GM23338 (cell line): ENCODE data around the gene CAPZB.

Experiments
- CREB1 ChIP-seq: fragments of 250-450 bp; sonication (Bioruptor Pico); IDR thresholded peaks from 2 replicates; pipeline ENCODE4 v1.5.0; 2020; ENCODE audit warnings: low read depth, mild to moderate bottlenecking, moderate library complexity
- EZH2 ChIP-seq: fragments of 200-600 bp; sonication (generic); IDR thresholded peaks from one replicate; pipeline ENCODE4 v1.8.0; 2017; ENCODE audit warnings: antibody characterized with exemption, mild to moderate bottlenecking, low read depth; ENCODE audit not compliant: unreplicated experiment
- EZH2phosphoT487 ChIP-seq: fragments of 200-600 bp; sonication (generic); IDR thresholded peaks from one replicate; pipeline ENCODE4 v1.8.1; 2018; ENCODE audit warnings: antibody characterized with exemption; ENCODE audit not compliant: unreplicated experiment
- JUNB ChIP-seq: IDR thresholded peaks from one replicate; pipeline ENCODE4 v1.6.1; 2016; ENCODE audit warnings: antibody characterized with exemption; ENCODE audit not compliant: unreplicated experiment
- NANOG ChIP-seq: IDR thresholded peaks from 2 replicates; pipeline ENCODE4 v1.6.1; 2016; ENCODE audit warnings: antibody characterized with exemption, borderline replicate concordance
- POLR2AphosphoS5 ChIP-seq: IDR thresholded peaks from 2 replicates; pipeline ENCODE4 v1.6.1; 2016; ENCODE audit warnings: antibody characterized with exemption, low read depth
- STAT1 ChIP-seq: IDR thresholded peaks from one replicate; pipeline ENCODE4 v1.6.1; 2016; ENCODE audit warnings: antibody characterized with exemption; ENCODE audit not compliant: unreplicated experiment
- ZNF114 ChIP-seq: fragments of 250-450 bp; sonication (Bioruptor Pico); IDR thresholded peaks from 2 replicates; pipeline ENCODE4 v1.5.0; 2020; ENCODE audit warnings: mild to moderate bottlenecking, moderate library complexity
- ZNF331 ChIP-seq: fragments of 250-450 bp; sonication (Bioruptor Pico); IDR thresholded peaks from 2 replicates; pipeline ENCODE4 v1.5.0; 2020; ENCODE audit warnings: low read depth, mild to moderate bottlenecking, moderate library complexity
- TF ChIP-seq, protein P1 (sequence below), 2 experiments: fragments of 200-600 bp in 1 of 2; sonication (generic) in 1 of 2; conservative IDR thresholded peaks; 2 replicates each; pipeline versions ENCODE4 v1.5.1 to v1.6.1; 2016 to 2017; ENCODE audit warnings: antibody characterized with exemption in 2 of 2, low read depth in 2 of 2, mild to moderate bottlenecking in 2 of 2, moderate library complexity in 1 of 2
- TF ChIP-seq, protein P2 (sequence below): IDR thresholded peaks from 2 replicates; pipeline ENCODE4 v1.6.1; 2016; ENCODE audit warnings: antibody characterized with exemption
- TF ChIP-seq, protein P3 (sequence below): IDR thresholded peaks from one replicate; pipeline ENCODE4 v1.6.1; 2018; ENCODE audit warnings: antibody characterized with exemption; ENCODE audit not compliant: unreplicated experiment

DNA sequence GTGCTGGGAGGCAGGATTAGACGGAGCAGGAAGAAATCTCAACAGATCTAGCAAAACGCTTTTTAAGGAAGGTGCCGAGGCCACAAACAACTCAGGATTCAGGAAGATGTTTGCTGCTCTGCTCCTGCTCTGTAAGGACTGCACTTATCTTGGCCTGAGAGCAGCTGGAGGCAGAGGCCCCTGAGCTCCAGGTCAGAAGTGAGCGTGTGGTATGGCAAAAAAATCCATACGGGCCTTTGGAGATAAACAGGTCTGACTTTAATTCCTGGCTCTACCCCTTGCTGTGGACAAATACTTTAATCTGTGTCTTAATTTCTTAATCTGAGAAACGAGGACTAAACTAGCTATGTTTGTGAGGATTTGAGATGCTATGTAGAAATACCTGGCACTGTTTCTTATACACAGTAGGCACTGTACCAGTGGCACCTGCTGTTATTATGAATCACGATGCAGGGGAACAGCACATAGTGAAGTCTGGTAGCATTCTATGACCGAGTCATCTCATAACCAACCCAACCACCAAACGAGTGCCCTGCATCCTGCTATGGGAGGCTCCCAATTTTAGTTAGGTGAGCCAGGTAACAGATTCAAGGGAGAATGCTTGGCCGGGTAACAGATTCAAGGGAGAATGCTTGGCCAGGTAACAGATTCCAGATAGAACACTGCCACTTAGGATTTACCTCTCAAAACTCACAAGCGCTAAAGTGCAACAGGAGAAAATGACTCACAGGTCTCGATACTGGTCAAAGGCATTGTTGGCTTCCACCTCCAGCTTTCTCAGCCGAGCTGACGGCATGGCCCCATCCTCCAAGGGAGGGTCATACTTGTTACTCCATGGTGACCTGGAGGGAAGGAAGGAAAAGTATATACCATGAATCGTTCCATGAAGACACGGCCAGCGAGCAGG, 107.3 kb downstream of the CAPZB start:
- TF ChIP-seq, protein P1, sequence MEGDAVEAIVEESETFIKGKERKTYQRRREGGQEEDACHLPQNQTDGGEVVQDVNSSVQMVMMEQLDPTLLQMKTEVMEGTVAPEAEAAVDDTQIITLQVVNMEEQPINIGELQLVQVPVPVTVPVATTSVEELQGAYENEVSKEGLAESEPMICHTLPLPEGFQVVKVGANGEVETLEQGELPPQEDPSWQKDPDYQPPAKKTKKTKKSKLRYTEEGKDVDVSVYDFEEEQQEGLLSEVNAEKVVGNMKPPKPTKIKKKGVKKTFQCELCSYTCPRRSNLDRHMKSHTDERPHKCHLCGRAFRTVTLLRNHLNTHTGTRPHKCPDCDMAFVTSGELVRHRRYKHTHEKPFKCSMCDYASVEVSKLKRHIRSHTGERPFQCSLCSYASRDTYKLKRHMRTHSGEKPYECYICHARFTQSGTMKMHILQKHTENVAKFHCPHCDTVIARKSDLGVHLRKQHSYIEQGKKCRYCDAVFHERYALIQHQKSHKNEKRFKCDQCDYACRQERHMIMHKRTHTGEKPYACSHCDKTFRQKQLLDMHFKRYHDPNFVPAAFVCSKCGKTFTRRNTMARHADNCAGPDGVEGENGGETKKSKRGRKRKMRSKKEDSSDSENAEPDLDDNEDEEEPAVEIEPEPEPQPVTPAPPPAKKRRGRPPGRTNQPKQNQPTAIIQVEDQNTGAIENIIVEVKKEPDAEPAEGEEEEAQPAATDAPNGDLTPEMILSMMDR (conservative IDR thresholded peaks at IDR 0.05; ENCODE audit: low read depth in 2 of 2), result no peak
- TF ChIP-seq EZH2phosphoT487 (no peak), POLR2AphosphoS5 (no peak), ZNF114 (CRISPR knock-in tag) (no peak), CREB1 (CRISPR knock-in tag) (no peak), EZH2 (no peak), ZNF331 (no peak), STAT1 (no peak), NANOG (no peak), JUNB (no peak)
- TF ChIP-seq, protein P2, sequence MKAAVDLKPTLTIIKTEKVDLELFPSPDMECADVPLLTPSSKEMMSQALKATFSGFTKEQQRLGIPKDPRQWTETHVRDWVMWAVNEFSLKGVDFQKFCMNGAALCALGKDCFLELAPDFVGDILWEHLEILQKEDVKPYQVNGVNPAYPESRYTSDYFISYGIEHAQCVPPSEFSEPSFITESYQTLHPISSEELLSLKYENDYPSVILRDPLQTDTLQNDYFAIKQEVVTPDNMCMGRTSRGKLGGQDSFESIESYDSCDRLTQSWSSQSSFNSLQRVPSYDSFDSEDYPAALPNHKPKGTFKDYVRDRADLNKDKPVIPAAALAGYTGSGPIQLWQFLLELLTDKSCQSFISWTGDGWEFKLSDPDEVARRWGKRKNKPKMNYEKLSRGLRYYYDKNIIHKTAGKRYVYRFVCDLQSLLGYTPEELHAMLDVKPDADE, result no peak
- TF ChIP-seq, protein P3, sequence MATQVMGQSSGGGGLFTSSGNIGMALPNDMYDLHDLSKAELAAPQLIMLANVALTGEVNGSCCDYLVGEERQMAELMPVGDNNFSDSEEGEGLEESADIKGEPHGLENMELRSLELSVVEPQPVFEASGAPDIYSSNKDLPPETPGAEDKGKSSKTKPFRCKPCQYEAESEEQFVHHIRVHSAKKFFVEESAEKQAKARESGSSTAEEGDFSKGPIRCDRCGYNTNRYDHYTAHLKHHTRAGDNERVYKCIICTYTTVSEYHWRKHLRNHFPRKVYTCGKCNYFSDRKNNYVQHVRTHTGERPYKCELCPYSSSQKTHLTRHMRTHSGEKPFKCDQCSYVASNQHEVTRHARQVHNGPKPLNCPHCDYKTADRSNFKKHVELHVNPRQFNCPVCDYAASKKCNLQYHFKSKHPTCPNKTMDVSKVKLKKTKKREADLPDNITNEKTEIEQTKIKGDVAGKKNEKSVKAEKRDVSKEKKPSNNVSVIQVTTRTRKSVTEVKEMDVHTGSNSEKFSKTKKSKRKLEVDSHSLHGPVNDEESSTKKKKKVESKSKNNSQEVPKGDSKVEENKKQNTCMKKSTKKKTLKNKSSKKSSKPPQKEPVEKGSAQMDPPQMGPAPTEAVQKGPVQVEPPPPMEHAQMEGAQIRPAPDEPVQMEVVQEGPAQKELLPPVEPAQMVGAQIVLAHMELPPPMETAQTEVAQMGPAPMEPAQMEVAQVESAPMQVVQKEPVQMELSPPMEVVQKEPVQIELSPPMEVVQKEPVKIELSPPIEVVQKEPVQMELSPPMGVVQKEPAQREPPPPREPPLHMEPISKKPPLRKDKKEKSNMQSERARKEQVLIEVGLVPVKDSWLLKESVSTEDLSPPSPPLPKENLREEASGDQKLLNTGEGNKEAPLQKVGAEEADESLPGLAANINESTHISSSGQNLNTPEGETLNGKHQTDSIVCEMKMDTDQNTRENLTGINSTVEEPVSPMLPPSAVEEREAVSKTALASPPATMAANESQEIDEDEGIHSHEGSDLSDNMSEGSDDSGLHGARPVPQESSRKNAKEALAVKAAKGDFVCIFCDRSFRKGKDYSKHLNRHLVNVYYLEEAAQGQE, result no peak
